HG03097 (cell line): ENCODE measurements around the gene SWT1.
"Not testable (repeated sequence)": the region's sequence is repeated elsewhere in the genome, so short reads cannot be mapped to it uniquely, and the experiment has no call there.

Experiments used
- ATAC-seq: cut with Tn5 transposase; IDR thresholded peaks from one replicate; pipeline ENCODE4 v1.9.1; 2021; ENCODE audit not compliant: unreplicated experiment, low FRiP score

The SWT1 gene

DNA sequence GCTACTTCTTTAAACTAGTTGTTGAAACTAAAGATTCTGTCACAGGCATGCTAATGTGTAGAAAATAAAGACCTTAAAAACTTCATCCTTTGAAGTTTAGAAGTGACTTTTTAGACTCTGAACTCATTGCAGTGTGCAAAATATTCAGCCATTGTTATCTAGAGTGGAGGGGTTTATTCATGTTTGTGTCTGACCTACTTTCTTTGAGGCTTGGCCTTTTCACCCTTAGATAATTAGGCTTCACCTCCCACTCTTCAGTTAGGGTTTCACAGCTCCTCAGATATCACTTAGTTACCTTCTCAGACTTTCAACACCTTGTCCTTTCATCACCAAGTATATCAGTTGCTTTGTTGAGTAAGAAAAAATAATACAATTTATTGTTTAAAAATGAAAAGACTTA lies 84.2 kb downstream of the SWT1 start:
- ATAC-seq = no peak

DNA sequence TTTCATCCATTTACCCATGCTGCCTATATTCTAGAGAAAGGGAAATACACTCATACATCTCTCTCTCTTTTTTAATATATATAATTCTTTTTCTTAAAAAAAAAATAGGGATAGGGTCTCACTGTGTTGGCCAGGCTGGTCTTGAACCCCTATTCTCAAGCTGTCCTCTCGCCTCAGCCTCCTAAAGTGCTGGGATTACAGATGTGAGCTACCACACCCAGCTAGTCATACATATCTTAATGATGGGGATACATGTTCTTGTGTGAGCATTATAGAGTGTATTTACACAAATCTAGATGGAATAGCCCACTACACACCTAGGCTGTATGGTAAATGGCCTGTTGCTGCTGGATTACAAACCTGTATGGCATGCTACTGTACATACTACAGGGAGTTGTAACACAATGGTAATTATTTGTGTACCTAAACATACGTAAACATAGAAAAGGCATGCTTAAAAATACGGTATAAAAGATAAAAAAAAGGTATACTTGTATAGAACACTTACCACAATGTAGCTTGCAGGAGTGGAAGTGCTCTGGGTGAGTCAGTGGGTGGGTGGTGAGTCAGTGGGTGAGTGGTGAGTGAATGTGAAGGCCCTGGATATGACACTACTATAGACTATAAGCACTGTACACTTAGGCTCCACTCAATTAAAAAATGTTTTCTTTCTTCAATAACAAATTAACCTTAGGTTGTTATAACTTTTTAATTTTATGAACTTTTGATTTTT lies 87.2 kb downstream of the SWT1 start:
- no peak for ATAC-seq

DNA sequence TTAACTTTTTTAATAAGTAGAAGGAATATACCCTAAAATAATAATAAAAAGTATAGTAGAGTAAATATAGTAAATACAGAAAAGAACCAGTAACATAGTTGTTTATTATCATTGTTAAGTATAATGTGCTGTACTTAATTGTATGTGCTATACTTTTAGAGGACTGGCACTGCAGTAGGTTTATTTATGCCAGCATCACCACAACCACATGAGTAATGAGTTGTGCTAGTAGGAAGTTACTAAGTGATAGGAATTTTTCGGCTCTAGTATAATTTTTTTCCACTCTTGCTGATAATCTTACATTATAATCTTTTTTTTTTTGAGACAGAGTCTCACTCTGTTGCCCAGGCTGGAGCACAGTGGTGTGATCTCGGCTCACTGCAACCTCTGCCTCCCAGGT lies 88.5 kb downstream of the SWT1 start:
- no peak for ATAC-seq

DNA sequence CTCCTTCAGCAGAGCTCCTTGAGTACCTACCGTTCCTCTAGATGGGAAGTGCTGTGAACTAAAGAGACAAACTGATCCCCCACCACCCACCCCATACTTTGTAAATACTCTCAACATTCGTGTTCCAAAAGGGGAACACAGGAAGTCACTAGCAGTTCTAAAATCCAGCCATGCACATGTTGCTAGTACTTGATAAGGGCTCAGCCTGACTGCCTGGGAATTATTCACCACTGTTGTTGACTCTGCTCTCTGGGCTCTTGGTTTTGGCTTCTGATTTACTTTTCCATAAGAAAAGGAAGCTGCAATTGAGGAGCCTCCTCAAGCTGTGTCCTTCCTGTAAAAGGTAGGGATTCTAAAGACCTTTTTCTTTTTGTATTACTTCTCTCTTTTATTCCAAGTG lies 92.6 kb downstream of the SWT1 start:
- ATAC-seq = no peak

- no peak for ATAC-seq
Measured at GRCh38 chr1:185250063-185250462, 93.1 kb downstream of the SWT1 start.

- not testable (repeated sequence) for ATAC-seq
Measured at GRCh38 chr1:185251928-185252327, 95.0 kb downstream of the SWT1 start.

- not testable (repeated sequence) for ATAC-seq
Measured at GRCh38 chr1:185252404-185252803, 95.4 kb downstream of the SWT1 start.

GRCh38 chr1:185255595-185255994 lies 98.6 kb downstream of the SWT1 start:
- not testable (repeated sequence) for ATAC-seq

DNA sequence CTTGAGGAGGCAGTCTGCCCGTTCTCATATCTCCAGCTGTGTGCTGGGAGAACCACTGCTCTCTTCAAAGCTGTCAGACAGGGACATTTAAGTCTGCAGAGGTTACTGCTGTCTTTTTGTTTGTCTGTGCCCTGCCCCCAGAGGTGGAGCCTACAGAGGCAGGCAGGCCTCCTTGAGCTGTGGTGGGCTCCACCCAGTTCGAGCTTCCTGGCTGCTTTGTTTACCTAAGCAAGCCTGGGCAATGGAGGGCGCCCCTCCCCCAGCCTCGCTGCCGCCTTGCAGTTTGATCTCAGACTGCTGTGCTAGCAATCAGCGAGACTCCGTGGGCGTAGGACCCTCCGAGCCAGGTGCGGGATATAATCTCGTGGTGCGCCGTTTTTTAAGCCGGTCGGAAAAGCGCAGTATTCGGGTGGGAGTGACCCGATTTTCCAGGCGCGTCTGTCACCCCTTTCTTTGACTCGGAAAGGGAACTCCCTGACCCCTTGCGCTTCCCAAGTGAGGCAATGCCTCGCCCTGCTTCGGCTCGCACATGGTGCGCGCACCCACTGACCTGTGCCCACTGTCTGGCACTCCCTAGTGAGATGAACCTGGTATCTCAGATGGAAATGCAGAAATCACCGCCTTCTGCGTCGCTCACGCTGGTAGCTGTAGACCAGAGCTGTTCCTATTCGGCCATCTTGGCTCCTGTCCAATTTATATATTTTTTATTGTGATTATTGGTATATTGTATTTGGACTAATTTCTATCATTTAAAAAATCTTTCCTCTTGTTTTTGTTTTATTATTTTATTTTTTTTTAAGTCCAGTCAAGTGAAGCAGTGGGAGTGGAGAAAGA lies 100.4 kb downstream of the SWT1 start:
- ATAC-seq = not testable (repeated sequence)

- no peak for ATAC-seq
Measured at GRCh38 chr1:185257950-185258208, 100.9 kb downstream of the SWT1 start.

- ATAC-seq = no peak
Measured at GRCh38 chr1:185258676-185259075, 101.7 kb downstream of the SWT1 start.

GRCh38 chr1:185260611-185261010 lies 103.6 kb downstream of the SWT1 start:
- no peak for ATAC-seq

- no peak for ATAC-seq
Measured at GRCh38 chr1:185262151-185262550, 105.2 kb downstream of the SWT1 start.

DNA sequence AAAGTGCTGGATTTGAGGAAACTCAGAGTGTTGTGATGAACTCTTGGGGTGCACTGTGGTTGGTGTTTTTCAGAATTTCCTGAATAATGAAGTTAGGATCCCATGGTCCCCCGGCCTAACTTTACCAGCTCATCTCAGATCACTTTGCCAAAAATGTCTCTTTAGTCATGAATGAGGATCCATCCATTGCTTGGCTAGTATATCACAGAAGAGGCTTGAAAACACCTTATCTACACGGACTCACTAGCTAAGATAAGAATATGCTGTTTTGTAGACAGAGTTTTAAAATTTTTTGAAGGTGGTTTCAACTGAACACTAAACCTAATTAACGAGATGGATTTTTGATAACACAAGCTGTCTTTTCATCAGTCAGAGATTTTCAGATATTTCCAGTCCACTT lies 106.3 kb downstream of the SWT1 start:
- no peak for ATAC-seq

GRCh38 chr1:185263780-185264179 lies 106.8 kb downstream of the SWT1 start:
- ATAC-seq = no peak

DNA sequence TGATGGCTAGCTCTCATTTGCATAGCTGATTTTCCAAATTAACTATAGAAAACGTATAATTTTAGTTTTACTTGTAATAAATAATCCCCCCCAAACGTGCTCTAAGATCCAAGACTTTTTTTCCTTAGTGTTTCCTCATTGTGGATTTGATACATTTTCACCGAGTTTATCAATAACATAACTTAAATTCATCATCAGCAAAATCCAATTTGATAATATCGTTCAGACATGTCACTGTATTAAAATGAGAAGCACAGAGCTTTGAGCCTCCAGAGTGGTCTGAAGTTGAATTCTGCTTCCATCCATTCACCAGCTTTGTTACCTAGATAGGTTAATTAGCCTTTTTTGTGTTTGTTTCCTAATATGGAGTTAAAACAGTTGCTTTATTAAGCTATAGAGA lies 108.3 kb downstream of the SWT1 start:
- no peak for ATAC-seq

GRCh38 chr1:185267301-185267700 lies 110.3 kb downstream of the SWT1 start:
- no peak for ATAC-seq

- no peak for ATAC-seq
Measured at GRCh38 chr1:185267701-185268100, 110.7 kb downstream of the SWT1 start.

- no peak for ATAC-seq
Measured at GRCh38 chr1:185268352-185268751, 111.4 kb downstream of the SWT1 start.

- ATAC-seq = no peak
Measured at GRCh38 chr1:185271921-185272320, 115.0 kb downstream of the SWT1 start.

DNA sequence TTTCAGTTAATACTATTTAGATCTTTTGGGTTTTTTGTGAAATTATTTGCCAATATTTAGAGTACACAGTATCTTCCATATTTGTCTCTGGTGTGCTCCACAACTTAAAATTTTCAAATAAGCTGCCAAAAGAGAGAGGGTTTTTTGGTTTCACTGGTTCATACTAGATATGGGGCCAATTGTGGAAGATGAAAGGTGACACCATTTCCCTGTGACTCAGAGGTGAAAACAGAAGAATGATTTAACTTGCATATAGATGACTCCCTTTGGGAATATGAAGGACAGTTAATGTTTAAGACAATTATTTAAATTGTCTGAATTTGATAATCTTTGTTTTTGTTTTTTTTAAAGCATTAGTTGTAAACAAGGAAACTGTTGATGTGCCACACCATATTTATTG lies 122.6 kb downstream of the SWT1 start:
- no peak for ATAC-seq

DNA sequence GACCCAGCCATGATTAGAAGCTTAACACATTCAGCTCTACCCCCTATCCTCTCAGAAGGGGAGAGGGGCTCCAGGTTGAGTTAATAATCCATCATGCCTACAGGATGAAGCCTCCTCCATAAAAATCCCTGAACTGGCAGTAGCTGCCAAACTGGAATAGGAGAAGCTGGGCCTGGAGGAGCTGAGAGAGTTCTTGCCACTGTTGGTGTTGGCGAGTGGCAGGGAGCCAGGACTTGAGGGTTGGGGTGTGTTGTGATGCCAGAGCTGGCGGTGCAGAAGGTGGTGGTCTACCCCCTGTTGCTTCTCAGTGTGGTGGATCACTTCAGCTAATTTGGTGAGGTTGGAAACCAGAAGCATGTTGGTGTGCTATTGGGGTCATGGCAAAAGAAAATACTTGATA lies 123.6 kb downstream of the SWT1 start:
- no peak for ATAC-seq
